Left lobe of liver (tissue), 2 donors: Measurements from ENCODE around the gene VPS39. TPM values are rescaled to one million over a fixed set of nuclear protein-coding genes. Genes with fewer than 3 reads are reported as not detected.

Experiments
- ATAC-seq: fragments of 200-7000 bp; cut with Tn5 transposase; one replicate; pipeline ENCODE4 v1.9.1; 2020; ENCODE audit warnings: mild to moderate bottlenecking, moderate library complexity
- DNase-seq: peaks from one replicate; pipeline ENCODE4 v3.0.0-alpha.2; 2020; ENCODE audit warnings: low spot score
- total RNA-seq: library from RNA; stranded (reverse); gene quantifications from one replicate; pipeline ENCODE4 v1.2.1, GENCODE V29; 2021
- donor health status: DM: no; HTN: no; CAD: no; lungs with moderate emphysema.
- donor health status: DM: no; HTN: yes; CAD: no.

The VPS39 gene
- total RNA-seq, 1 donor from 2014 or later, result 21.4 TPM

- DNase-seq (no peak), ATAC-seq (no peak)
These were observed 5.5 kb downstream of the VPS39 start for GRCh38 chr15:42202653-42203052.

- DNase-seq (no peak), ATAC-seq (no peak)
These were observed 6.3 kb downstream of the VPS39 start for GRCh38 chr15:42201801-42202200.

GRCh38 chr15:42199126-42199525 lies 9.0 kb downstream of the VPS39 start:
- DNase-seq, result no peak
- ATAC-seq, result no peak

- DNase-seq (no peak), ATAC-seq (no peak)
These were observed 9.6 kb downstream of the VPS39 start for GRCh38 chr15:42198516-42198915.

- no peak for DNase-seq
- peak; percentile 58 for ATAC-seq
These were observed 13.6 kb downstream of the VPS39 start for GRCh38 chr15:42194513-42194912.

- ATAC-seq (no peak), DNase-seq (no peak)
These were observed 14.7 kb downstream of the VPS39 start for GRCh38 chr15:42193383-42193782.

- ATAC-seq (no peak), DNase-seq (no peak)
These were observed 16.3 kb downstream of the VPS39 start for GRCh38 chr15:42191610-42192346.

GRCh38 chr15:42190370-42190769 lies 17.7 kb downstream of the VPS39 start:
- DNase-seq (no peak), ATAC-seq (no peak)

- DNase-seq, result no peak
- ATAC-seq, result no peak
These were observed 22.3 kb downstream of the VPS39 start for GRCh38 chr15:42185801-42186200.

- ATAC-seq (no peak), DNase-seq (no peak)
These were observed 23.4 kb downstream of the VPS39 start for GRCh38 chr15:42184736-42185135.

GRCh38 chr15:42184296-42184695 lies 23.8 kb downstream of the VPS39 start:
- DNase-seq (no peak), ATAC-seq (peak; percentile 43)

GRCh38 chr15:42182961-42183360 lies 25.1 kb downstream of the VPS39 start:
- no peak for ATAC-seq
- DNase-seq, result no peak

GRCh38 chr15:42182328-42182886 lies 25.7 kb downstream of the VPS39 start:
- ATAC-seq (no peak), DNase-seq (no peak)

GRCh38 chr15:42178056-42178455 lies 30.0 kb downstream of the VPS39 start:
- DNase-seq (no peak), ATAC-seq (no peak)

GRCh38 chr15:42175671-42176070 lies 32.4 kb downstream of the VPS39 start:
- DNase-seq (no peak), ATAC-seq (no peak)

GRCh38 chr15:42172475-42172874 lies 35.6 kb downstream of the VPS39 start:
- DNase-seq, result no peak
- no peak for ATAC-seq

- no peak for ATAC-seq
- no peak for DNase-seq
These were observed 36.3 kb downstream of the VPS39 start for GRCh38 chr15:42171795-42172194.

- ATAC-seq (no peak), DNase-seq (no peak)
These were observed 37.0 kb downstream of the VPS39 start for GRCh38 chr15:42171122-42171521.

GRCh38 chr15:42166225-42166940 lies 41.7 kb downstream of the VPS39 start:
- DNase-seq (no peak), ATAC-seq (no peak)

- DNase-seq, result no peak
- ATAC-seq, result no peak
These were observed 43.0 kb downstream of the VPS39 start for GRCh38 chr15:42165106-42165505.

- ATAC-seq, result no peak
- DNase-seq, result peak; percentile 41
These were observed 44.1 kb downstream of the VPS39 start for GRCh38 chr15:42163947-42164550.

GRCh38 chr15:42163291-42163690 lies 44.8 kb downstream of the VPS39 start:
- DNase-seq, result no peak
- ATAC-seq, result no peak
